K562 (cell line): ENCODE data around the gene BNIP5. TPM values are rescaled to one million over a fixed set of nuclear protein-coding genes. Genes with fewer than 3 reads are reported as not detected.
A peak's percentile ranks its signal among the peaks of the same experiment; 100 is the strongest.

ENCODE experiments used
- BMI1 ChIP-seq: fragments of 150-350 bp; IDR thresholded peaks from 2 replicates; pipeline ENCODE4 v1.6.1; 2014; ENCODE audit warnings: low read length
- CAMTA2 ChIP-seq: fragments of 250-450 bp; sonication (Bioruptor Pico); conservative IDR thresholded peaks from 2 replicates; pipeline ENCODE4 v1.5.1; 2022
- ETV5 ChIP-seq: sonication (generic); formaldehyde crosslinking; IDR thresholded peaks from 2 replicates; pipeline ENCODE4 v1.4.0; 2020; ENCODE audit warnings: low read depth, mild to moderate bottlenecking, missing genetic modification reagents
- HDAC2 ChIP-seq: fragments of 450-650 bp; IDR thresholded peaks from 2 replicates; pipeline ENCODE4 v1.6.1; 2016; ENCODE audit warnings: mild to moderate bottlenecking
- HMG20B ChIP-seq: fragments of 250-450 bp; sonication (Bioruptor Pico); IDR thresholded peaks from 2 replicates; pipeline ENCODE4 v1.5.0; 2021; ENCODE audit warnings: mild to moderate bottlenecking
- MEF2A ChIP-seq: IDR thresholded peaks from 2 replicates; pipeline ENCODE4 v1.6.1; 2011; ENCODE audit warnings: low read depth, mild to moderate bottlenecking, low read length, moderate library complexity; ENCODE audit not compliant: control insufficient read depth
- NCOA2 ChIP-seq, 2 experiments: fragments of 450-650 bp; IDR thresholded peaks; 2 replicates each; pipeline ENCODE4 v1.6.1; 2018; ENCODE audit warnings: mild to moderate bottlenecking in 2 of 2, moderate library complexity in 1 of 2; ENCODE audit not compliant: partially characterized antibody in 2 of 2
- PTRF ChIP-seq: fragments of 450-650 bp; IDR thresholded peaks from 2 replicates; pipeline ENCODE4 v1.6.1; 2016; ENCODE audit warnings: mild to moderate bottlenecking, missing genetic modification characterization, missing compliant biosample characterization
- RBM14 ChIP-seq: fragments of 200-400 bp; formaldehyde crosslinking; IDR thresholded peaks from 2 replicates; pipeline ENCODE4 v1.6.1; 2018; ENCODE audit warnings: low read depth, mild to moderate bottlenecking, low read length, moderate library complexity, borderline replicate concordance; ENCODE audit not compliant: insufficient read depth
- RBM25 ChIP-seq: fragments of 200-400 bp; formaldehyde crosslinking; IDR thresholded peaks from 2 replicates; pipeline ENCODE4 v1.6.1; 2018; ENCODE audit warnings: low read length, low read depth, moderate library complexity; ENCODE audit not compliant: severe bottlenecking
- SMARCA5 ChIP-seq: fragments of 450-650 bp; IDR thresholded peaks from 2 replicates; pipeline ENCODE4 v1.6.1; 2016
- SRF ChIP-seq, 2 experiments: fragments of 250-450, 450-650 bp in 1 of 2; sonication (Bioruptor Pico) in 1 of 2; sonication (generic) in 1 of 2; formaldehyde crosslinking; IDR thresholded peaks; 2 replicates each; pipeline versions ENCODE4 v1.5.0 to v1.5.1; 2020 to 2022; ENCODE audit warnings: mild to moderate bottlenecking in 1 of 2, missing genetic modification reagents in 1 of 2
- TCF7 ChIP-seq: sonication (generic); IDR thresholded peaks from 2 replicates; pipeline ENCODE4 v1.6.1; 2016; ENCODE audit warnings: antibody characterized with exemption, borderline replicate concordance
- TGIF2 ChIP-seq: sonication (generic); formaldehyde crosslinking; IDR thresholded peaks from 2 replicates; pipeline ENCODE4 v1.8.1; 2022; ENCODE audit warnings: mild to moderate bottlenecking, missing genetic modification reagents, moderate library complexity
- ZFPM2 ChIP-seq: fragments of 250-450 bp; sonication (Bioruptor Pico); IDR thresholded peaks from 2 replicates; pipeline ENCODE4 v1.5.1; 2022; ENCODE audit warnings: mild to moderate bottlenecking
- ZNF436 ChIP-seq: fragments of 250-450, 450-650 bp; sonication (Bioruptor Pico); formaldehyde crosslinking; IDR thresholded peaks from 2 replicates; pipeline ENCODE4 v1.7.0; 2020; ENCODE audit warnings: mild to moderate bottlenecking
- polyA plus RNA-seq, 8 experiments: library from polyadenylated mRNA; depleted of rRNA in 4 of 8; stranded (reverse) in 5 of 8; unstranded in 3 of 8; fragments of >200 nt; fragmentation: Nextera tagmentation in 2 of 8; fragmentation: Illumina TruSeq in 1 of 8; extraction: Ambion mirVana in 2 of 8; extraction: Trizol in 1 of 8; gene quantifications; 2 replicates each; pipeline versions ENCODE4 v1.2.1 to v1.2.3, GENCODE V29; 2011 to 2014; ENCODE audit warnings: inconsistent platforms in 1 of 8, missing spikeins in 1 of 8
- total RNA-seq, 7 experiments: library from RNA; depleted of rRNA in 6 of 7; stranded (reverse); fragments of >200 nt in 6 of 7; fragmentation: Illumina TruSeq in 2 of 7; extraction: Trizol in 2 of 7; gene quantifications; 2 replicates each; pipeline versions ENCODE4 v1.2.1 to v1.2.3, GENCODE V29; 2011 to 2021; ENCODE audit warnings: low replicate concordance in 1 of 7
- TF ChIP-seq, protein P1 (sequence below), 3 experiments: fragments of 200-800 bp in 1 of 3; fragments of 250-450 bp in 1 of 3; fragments of 450-650 bp in 1 of 3; sonication (Bioruptor Pico) in 1 of 3; sonication (Bioruptor generic) in 1 of 3; formaldehyde crosslinking in 1 of 3; IDR thresholded peaks; 2 replicates each; pipeline versions ENCODE4 v1.6.1 to v1.8.0; 2016 to 2022; ENCODE audit warnings: mild to moderate bottlenecking in 2 of 3, missing genetic modification characterization in 2 of 3, missing compliant biosample characterization in 1 of 3, moderate library complexity in 1 of 3
- TF ChIP-seq, protein P2 (sequence below): fragments of 250-450 bp; sonication (Bioruptor Pico); IDR thresholded peaks from 2 replicates; pipeline ENCODE4 v1.8.0; 2021; ENCODE audit warnings: borderline replicate concordance, mild to moderate bottlenecking, moderate library complexity; ENCODE audit not compliant: poor library complexity, severe bottlenecking
- TF ChIP-seq, protein P3 (sequence below): sonication (generic); formaldehyde crosslinking; IDR thresholded peaks from 2 replicates; pipeline ENCODE4 v1.8.0; 2022; ENCODE audit warnings: mild to moderate bottlenecking, low read depth, missing genetic modification reagents
- TF ChIP-seq, protein P4 (sequence below): fragments of 450-650 bp; formaldehyde crosslinking; IDR thresholded peaks from 2 replicates; pipeline ENCODE4 v1.4.0; 2020; ENCODE audit warnings: mild to moderate bottlenecking, mixed read lengths

The BNIP5 gene
- total and polyA plus RNA-seq, 9 of the 15 experiments (the other 6 are each of a cell fraction or from before 2014, with no cell fraction given) = not detected

DNA sequence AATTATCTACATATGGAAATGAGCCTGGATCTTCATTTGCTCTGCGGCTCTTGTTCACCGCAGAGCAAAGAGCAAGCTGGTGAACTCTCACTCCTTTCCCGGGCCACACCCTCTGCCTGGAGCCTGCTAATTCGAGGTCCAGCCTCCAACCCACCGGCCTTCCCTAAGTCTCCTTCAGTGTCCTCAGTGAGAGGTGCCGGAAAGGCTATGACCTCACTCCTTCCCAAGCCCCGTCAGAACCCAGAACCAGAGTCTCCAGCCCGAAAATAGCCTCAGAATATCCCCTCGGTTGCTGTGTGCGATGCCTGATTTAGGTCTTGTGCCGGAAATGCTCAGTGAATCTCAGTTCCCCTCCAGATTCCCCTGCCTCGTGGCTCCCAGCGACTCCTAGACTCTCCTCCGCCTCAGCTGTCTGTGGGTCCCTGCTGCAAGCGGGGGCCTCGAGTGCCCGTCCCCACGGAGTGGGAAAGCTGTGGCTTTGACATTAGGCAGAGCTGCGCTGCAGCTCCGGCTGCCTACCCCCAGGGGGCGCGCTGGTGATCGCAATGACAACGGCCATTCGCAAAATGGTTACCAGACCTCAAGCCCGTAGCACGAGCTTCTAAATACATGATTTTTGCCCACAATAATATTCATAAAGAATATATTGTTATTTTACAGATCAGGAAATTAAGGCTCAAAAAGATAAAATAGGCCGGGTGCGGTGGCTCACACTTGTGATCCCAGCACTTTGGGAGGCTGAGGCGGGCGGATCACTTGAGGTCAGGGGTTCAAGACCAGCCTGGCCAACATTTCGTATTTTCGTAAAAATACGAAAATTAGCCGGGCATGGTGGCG lies 4.1 kb upstream of the BNIP5 start (continued):
- TF ChIP-seq, protein P1, sequence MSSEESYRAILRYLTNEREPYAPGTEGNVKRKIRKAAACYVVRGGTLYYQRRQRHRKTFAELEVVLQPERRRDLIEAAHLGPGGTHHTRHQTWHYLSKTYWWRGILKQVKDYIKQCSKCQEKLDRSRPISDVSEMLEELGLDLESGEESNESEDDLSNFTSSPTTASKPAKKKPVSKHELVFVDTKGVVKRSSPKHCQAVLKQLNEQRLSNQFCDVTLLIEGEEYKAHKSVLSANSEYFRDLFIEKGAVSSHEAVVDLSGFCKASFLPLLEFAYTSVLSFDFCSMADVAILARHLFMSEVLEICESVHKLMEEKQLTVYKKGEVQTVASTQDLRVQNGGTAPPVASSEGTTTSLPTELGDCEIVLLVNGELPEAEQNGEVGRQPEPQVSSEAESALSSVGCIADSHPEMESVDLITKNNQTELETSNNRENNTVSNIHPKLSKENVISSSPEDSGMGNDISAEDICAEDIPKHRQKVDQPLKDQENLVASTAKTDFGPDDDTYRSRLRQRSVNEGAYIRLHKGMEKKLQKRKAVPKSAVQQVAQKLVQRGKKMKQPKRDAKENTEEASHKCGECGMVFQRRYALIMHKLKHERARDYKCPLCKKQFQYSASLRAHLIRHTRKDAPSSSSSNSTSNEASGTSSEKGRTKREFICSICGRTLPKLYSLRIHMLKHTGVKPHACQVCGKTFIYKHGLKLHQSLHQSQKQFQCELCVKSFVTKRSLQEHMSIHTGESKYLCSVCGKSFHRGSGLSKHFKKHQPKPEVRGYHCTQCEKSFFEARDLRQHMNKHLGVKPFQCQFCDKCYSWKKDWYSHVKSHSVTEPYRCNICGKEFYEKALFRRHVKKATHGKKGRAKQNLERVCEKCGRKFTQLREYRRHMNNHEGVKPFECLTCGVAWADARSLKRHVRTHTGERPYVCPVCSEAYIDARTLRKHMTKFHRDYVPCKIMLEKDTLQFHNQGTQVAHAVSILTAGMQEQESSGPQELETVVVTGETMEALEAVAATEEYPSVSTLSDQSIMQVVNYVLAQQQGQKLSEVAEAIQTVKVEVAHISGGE (CRISPR knock-in tag; IDR thresholded peaks at IDR 0.05) = no peak
- no peak for TF ChIP-seq ETV5
- TF ChIP-seq RBM14 = no peak
- no peak for TF ChIP-seq RBM25
- TF ChIP-seq HDAC2 = 0 out of 2 replicates have a peak, but pooled peaks have one; percentile 59
- TF ChIP-seq PTRF (tag) = no peak
- no peak for TF ChIP-seq CAMTA2 (CRISPR knock-in tag)
- TF ChIP-seq SMARCA5 = 0 out of 2 replicates have a peak, but pooled peaks have one; percentile 11
- TF ChIP-seq SRF (CRISPR knock-in tag; IDR thresholded peaks at IDR 0.05) = peak in 1 of 2 experiments; percentile 76; a peak in 1 of 4 replicates
- TF ChIP-seq, protein P2, sequence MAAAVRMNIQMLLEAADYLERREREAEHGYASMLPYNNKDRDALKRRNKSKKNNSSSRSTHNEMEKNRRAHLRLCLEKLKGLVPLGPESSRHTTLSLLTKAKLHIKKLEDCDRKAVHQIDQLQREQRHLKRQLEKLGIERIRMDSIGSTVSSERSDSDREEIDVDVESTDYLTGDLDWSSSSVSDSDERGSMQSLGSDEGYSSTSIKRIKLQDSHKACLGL (CRISPR knock-in tag) = no peak
- no peak for TF ChIP-seq HMG20B (CRISPR knock-in tag)
- no peak for TF ChIP-seq TCF7
- TF ChIP-seq ZNF436 (CRISPR knock-in tag) = no peak
- TF ChIP-seq, protein P3, sequence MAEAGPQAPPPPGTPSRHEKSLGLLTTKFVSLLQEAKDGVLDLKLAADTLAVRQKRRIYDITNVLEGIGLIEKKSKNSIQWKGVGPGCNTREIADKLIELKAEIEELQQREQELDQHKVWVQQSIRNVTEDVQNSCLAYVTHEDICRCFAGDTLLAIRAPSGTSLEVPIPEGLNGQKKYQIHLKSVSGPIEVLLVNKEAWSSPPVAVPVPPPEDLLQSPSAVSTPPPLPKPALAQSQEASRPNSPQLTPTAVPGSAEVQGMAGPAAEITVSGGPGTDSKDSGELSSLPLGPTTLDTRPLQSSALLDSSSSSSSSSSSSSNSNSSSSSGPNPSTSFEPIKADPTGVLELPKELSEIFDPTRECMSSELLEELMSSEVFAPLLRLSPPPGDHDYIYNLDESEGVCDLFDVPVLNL (CRISPR knock-in tag) = no peak
- no peak for TF ChIP-seq MEF2A
- no peak for TF ChIP-seq TGIF2 (CRISPR knock-in tag)
- TF ChIP-seq, protein P4, sequence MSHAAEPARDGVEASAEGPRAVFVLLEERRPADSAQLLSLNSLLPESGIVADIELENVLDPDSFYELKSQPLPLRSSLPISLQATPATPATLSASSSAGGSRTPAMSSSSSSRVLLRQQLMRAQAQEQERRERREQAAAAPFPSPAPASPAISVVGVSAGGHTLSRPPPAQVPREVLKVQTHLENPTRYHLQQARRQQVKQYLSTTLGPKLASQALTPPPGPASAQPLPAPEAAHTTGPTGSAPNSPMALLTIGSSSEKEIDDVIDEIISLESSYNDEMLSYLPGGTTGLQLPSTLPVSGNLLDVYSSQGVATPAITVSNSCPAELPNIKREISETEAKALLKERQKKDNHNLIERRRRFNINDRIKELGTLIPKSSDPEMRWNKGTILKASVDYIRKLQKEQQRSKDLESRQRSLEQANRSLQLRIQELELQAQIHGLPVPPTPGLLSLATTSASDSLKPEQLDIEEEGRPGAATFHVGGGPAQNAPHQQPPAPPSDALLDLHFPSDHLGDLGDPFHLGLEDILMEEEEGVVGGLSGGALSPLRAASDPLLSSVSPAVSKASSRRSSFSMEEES (CRISPR knock-in tag) = no peak
- TF ChIP-seq BMI1 = no peak
- TF ChIP-seq ZFPM2 (CRISPR knock-in tag) = no peak
- no peak for TF ChIP-seq NCOA2 (IDR thresholded peaks at IDR 0.05; ENCODE audit: partially characterized antibody in 2 of 2)
